ENCODE measurements around the gene SGO1.

Gene SGO1

GRCh38 chr3:20186600-20187004 is 596 bp upstream of the SGO1 start:
- TF ChIP-seq CTCF (IDR thresholded peaks at IDR 0.05; ENCODE audit: insufficient read depth, low read depth, low read length, missing control alignments) = no peak
- peak overlapping the region; percentile 84 for H3K4me3 ChIP-seq (ENCODE audit: low read length)
- peak; percentile 4 for DNase-seq (ENCODE audit: low read depth)

GRCh38 chr3:20185331-20185678 is 701 bp downstream of the SGO1 start:
- TF ChIP-seq CTCF (IDR thresholded peaks at IDR 0.05; ENCODE audit: insufficient read depth, low read depth, low read length, missing control alignments) = no peak
- DNase-seq (ENCODE audit: low read depth) = peak; percentile 32
- peak overlapping the region; percentile 84 for H3K4me3 ChIP-seq (ENCODE audit: low read length)

DNA sequence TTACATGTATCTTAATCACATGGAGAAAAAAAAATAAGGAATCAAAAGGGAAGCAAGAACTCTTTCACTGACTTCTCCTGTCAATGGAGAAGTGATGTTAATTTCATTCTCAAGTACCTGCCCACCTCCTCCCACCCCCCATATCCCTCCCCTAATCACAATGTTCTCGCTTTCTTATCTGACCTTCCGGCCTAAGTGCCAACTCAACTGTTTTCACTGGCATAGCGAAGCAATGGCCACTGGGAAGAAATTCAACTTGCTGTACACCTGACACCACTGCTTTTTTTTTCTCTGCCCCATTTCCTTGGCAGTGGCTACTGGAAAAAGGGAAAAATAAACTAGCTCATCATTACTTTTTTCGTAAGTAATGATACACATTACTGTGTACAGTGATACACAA is 3.8 kb downstream of the SGO1 start:
- TF ChIP-seq CTCF (IDR thresholded peaks at IDR 0.05; ENCODE audit: insufficient read depth, low read depth, low read length, missing control alignments) = no peak
- no peak overlapping the region for H3K4me3 ChIP-seq (ENCODE audit: low read length)
- no peak for DNase-seq (ENCODE audit: low read depth)

DNA sequence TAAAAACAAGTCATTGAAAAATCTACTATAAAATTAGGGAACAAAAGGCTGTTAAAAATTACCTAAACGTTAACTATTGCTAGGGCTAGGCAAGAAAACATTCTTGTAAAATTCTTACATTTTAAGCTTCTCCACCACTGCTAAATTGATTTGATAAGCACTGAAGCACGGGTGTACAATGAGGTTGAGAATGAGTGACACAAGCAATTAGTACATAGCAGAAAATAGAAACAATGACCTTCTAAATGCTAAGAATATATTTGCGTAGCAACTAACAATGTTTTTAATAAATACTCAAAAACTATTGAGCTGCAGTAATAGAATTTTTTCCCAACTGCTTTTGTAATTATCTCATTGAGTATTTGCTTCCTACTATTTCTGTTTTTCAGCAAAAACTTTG is 4.7 kb downstream of the SGO1 start:
- no peak overlapping the region for H3K4me3 ChIP-seq (ENCODE audit: low read length)
- TF ChIP-seq CTCF (IDR thresholded peaks at IDR 0.05; ENCODE audit: insufficient read depth, low read depth, low read length, missing control alignments) = no peak
- DNase-seq (ENCODE audit: low read depth) = no peak

DNA sequence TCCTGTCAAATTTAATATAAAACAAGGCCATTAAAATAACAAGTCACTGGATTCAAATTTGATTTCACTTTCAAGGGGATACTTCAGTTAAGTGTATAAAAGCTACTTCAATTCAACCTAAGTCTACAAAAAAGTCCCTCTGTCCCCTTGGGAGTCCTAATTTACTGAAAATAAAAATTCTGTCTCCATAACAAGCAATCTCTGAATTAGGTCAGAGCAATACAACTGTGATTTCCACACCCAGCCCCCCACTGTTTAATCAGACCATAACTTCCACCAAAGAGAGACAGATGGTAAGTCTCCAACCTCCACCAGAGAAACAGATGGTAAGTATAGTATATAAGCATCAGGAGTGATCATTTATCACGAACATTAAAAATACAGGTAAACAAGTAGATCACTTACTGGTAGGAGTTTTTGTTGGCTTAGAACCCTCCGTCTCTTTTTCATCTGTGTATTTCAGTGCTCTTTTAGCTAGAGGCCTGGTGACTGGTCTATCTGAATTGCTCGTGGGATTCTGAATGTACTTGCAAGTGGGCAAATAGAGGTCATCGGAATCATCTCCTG is 12.1 kb downstream of the SGO1 start:
- DNase-seq (ENCODE audit: low read depth) = no peak
- no peak for TF ChIP-seq CTCF (IDR thresholded peaks at IDR 0.05; ENCODE audit: insufficient read depth, low read depth, low read length, missing control alignments)
- no peak overlapping the region for H3K4me3 ChIP-seq (ENCODE audit: low read length)

DNA sequence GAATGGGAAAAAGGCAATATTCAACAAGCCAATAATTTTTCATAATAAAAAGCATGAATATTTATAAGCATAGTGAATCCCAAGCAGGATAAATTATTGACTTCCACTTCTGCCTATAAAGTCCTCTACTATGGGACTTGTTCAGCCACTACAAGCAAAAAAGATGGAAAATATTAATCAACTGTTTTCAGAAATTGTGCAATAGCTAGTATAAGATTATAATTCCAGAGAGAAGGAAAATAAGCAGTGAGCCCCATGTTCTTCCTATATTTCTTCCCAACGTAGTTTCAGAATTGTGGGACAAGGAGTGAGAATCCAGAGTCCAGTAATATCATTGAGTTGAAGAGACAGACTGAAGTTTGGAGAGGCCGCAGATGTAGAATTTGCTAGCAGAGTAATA is 24.3 kb downstream of the SGO1 start:
- TF ChIP-seq CTCF (IDR thresholded peaks at IDR 0.05; ENCODE audit: insufficient read depth, low read depth, low read length, missing control alignments) = no peak
- DNase-seq (ENCODE audit: low read depth) = no peak
- H3K4me3 ChIP-seq (ENCODE audit: low read length) = no peak overlapping the region

DNA sequence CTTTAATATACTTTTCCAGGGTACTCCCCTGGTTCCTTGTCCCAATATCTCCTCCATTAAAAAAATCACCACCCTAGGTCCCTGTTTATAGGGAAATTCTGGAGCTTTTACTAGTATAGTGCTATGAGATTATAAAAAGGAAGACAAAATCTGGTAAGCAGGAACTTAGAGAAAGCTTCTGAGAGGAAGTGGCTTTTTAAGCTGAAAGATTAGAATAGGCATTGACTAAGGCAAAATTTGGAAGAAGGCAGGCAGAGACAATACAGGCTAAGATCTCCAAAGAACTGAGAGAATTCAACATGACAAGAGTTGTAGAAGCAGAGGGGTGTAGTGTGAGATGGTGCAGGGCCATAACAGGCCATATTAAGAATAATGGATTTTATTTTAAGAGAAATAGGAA is 25.8 kb downstream of the SGO1 start:
- TF ChIP-seq CTCF (IDR thresholded peaks at IDR 0.05; ENCODE audit: insufficient read depth, low read depth, low read length, missing control alignments) = no peak
- DNase-seq (ENCODE audit: low read depth) = no peak
- no peak overlapping the region for H3K4me3 ChIP-seq (ENCODE audit: low read length)
